Right lobe of liver (tissue), 6 donors: ENCODE data around the gene LCN1. TPM values are rescaled to one million over a fixed set of nuclear protein-coding genes. Genes with fewer than 3 reads are reported as not detected.

Experiments
- ATAC-seq, 4 donors: fragments of 200-7000 bp; cut with Tn5 transposase; one replicate each; pipeline ENCODE4 v1.9.1; 2020; ENCODE audit warnings: mild to moderate bottlenecking in 4 of 4, moderate library complexity in 4 of 4
- DNase-seq, 3 donors: peaks; one replicate each; pipeline ENCODE4 v3.0.0-alpha.2; 2020
- H3K27ac ChIP-seq, 3 donors: fragments of 200-600 bp; one replicate each; pipeline ENCODE4 v1.8.0; 2022
- H3K27me3 ChIP-seq, 2 donors: fragments of 200-600 bp; one replicate each; pipeline ENCODE4 v1.8.0; 2022
- H3K36me3 ChIP-seq, 4 donors: fragments of 200-600 bp; sonication (generic) in 1 of 4; one replicate each; pipeline versions ENCODE4 v1.5.1 to v1.8.0; 2017 to 2022; ENCODE audit warnings: control low read depth in 1 of 4
- H3K4me1 ChIP-seq, 4 donors: fragments of 200-600 bp; sonication (generic) in 1 of 4; one replicate each; pipeline versions ENCODE4 v1.5.1 to v1.8.0; 2017 to 2022; ENCODE audit warnings: control low read depth in 1 of 4
- H3K4me3 ChIP-seq, 3 donors: fragments of 200-600 bp; one replicate each; pipeline ENCODE4 v1.8.0; 2022
- H3K9me3 ChIP-seq, 4 donors: fragments of 200-600 bp; sonication (generic) in 1 of 4; one replicate each; pipeline versions ENCODE4 v1.5.1 to v1.8.0; 2017 to 2022; ENCODE audit warnings: control low read depth in 1 of 4
- POLR2A ChIP-seq: fragments of 450-650 bp; IDR thresholded peaks from one replicate; pipeline ENCODE4 v1.6.1; 2017; ENCODE audit warnings: antibody characterized with exemption, mild to moderate bottlenecking
- WGBS: methylation state at CpG from one replicate; pipeline ENCODE4 v1.1.6; 2018; ENCODE audit warnings: low coverage, low lambda C conversion rate; ENCODE audit not compliant: insufficient coverage; ENCODE audit errors: missing lambda C conversion rate; 5-methylcytosine and 5-hydroxymethylcytosine counted together
- intact Hi-C, 2 donors: fragments of 100-400 bp; cut with DNase I; formaldehyde crosslinking; loops; one replicate each; pipeline versions ENCODE4 v1.11.2 to v1.14.1; 2022
- total RNA-seq, 6 experiments: library from RNA; depleted of rRNA in 2 of 6; stranded (reverse); fragments of >200 nt in 2 of 6; fragmentation: NEBNext Ultra II Directional in 3 of 6; extraction: Animal tissue kit (Norgen Biotek cat#: 25700) in 3 of 6; gene quantifications; one replicate each; pipeline versions ENCODE4 v1.1.0 to v1.2.4, GENCODE V29; 2016 to 2023
- TF ChIP-seq, protein P1 (sequence below), 4 donors: fragments of 200-600 bp in 3 of 4; fragments of 450-650 bp in 1 of 4; IDR thresholded peaks; one replicate each; pipeline versions ENCODE4 v1.5.1 to v1.8.0; 2016 to 2022; ENCODE audit warnings: antibody characterized with exemption in 4 of 4, mild to moderate bottlenecking in 2 of 4
- donor health status: DM: no; HTN: yes; CAD: no.
- donor health status: DM: no; HTN: no; CAD: no.
- donor health status: DM: no; HTN: no; CAD: no.
- donor health status: DM: no; HTN: yes; CAD: no.
- donor health status: DM: no; HTN: yes; CAD: no.

The LCN1 gene
- total RNA-seq, 6 experiments from 2014 or later = not detected

DNA sequence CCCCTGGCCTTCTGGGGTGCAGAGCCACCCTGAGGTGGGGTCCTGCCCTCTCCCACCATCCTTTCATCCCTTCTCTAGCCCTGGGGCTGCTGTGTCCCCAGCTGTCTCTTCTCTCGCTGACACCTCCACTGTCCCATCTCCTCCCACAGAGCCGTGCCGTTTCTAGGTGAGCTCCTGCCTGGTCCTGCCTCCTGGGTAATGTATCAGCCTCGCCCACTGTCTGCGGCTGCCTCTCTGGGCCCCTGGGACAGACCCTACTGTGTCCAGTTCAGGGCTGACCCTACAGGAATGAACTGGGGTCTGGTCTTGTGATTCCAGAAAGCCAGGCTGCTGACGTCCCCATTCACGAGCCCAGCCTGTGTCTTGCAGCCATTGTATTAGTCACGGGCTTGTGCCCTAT lies 44.4 kb downstream of the LCN1 start:
- Histone ChIP-seq H3K9me3 (no peaks in the 10 kb centered on the region), H3K36me3 (no peaks in the 10 kb centered on the region), H3K4me1 (no peaks in the 10 kb centered on the region), H3K27ac (no peak overlapping the region), H3K27me3 (no peaks in the 10 kb centered on the region), H3K4me3 (no peak overlapping the region)
- ATAC-seq (no peak), DNase-seq (peak in 2 of 3 donors; percentile 23 to 34)
- intact Hi-C loops = no loop called here
- 62% methylated on average over 4 of the region's 8 CpGs for WGBS
- no peak for TF ChIP-seq POLR2A
- TF ChIP-seq, protein P1, sequence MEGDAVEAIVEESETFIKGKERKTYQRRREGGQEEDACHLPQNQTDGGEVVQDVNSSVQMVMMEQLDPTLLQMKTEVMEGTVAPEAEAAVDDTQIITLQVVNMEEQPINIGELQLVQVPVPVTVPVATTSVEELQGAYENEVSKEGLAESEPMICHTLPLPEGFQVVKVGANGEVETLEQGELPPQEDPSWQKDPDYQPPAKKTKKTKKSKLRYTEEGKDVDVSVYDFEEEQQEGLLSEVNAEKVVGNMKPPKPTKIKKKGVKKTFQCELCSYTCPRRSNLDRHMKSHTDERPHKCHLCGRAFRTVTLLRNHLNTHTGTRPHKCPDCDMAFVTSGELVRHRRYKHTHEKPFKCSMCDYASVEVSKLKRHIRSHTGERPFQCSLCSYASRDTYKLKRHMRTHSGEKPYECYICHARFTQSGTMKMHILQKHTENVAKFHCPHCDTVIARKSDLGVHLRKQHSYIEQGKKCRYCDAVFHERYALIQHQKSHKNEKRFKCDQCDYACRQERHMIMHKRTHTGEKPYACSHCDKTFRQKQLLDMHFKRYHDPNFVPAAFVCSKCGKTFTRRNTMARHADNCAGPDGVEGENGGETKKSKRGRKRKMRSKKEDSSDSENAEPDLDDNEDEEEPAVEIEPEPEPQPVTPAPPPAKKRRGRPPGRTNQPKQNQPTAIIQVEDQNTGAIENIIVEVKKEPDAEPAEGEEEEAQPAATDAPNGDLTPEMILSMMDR (IDR thresholded peaks at IDR 0.05) = no peak

DNA sequence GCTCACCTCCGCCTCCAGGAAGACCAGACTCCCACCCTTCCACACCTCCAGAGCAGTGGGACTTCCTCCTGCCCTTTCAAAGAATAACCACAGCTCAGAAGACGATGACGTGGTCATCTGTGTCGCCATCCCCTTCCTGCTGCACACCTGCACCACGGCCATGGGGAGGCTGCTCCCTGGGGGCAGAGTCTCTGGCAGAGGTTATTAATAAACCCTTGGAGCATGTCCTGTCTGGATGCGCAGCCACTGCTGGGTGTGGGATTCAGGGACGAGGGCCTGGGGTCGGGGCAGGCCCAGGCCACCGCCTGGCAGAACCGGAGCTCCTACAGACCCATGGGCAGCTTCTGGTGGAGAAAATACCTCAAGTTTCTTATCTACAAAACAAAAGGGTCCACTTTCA lies 45.3 kb downstream of the LCN1 start:
- Histone ChIP-seq H3K4me1 (no peaks in the 10 kb centered on the region), H3K4me3 (no peak overlapping the region), H3K27ac (no peak overlapping the region), H3K36me3 (no peaks in the 10 kb centered on the region), H3K9me3 (no peaks in the 10 kb centered on the region), H3K27me3 (no peaks in the 10 kb centered on the region)
- intact Hi-C loops = no loop called here
- ATAC-seq (no peak), DNase-seq (no peak)
- 49% methylated on average over 7 of the region's 10 CpGs for WGBS
- no peak for TF ChIP-seq POLR2A
- TF ChIP-seq, protein P1 (IDR thresholded peaks at IDR 0.05) = no peak

DNA sequence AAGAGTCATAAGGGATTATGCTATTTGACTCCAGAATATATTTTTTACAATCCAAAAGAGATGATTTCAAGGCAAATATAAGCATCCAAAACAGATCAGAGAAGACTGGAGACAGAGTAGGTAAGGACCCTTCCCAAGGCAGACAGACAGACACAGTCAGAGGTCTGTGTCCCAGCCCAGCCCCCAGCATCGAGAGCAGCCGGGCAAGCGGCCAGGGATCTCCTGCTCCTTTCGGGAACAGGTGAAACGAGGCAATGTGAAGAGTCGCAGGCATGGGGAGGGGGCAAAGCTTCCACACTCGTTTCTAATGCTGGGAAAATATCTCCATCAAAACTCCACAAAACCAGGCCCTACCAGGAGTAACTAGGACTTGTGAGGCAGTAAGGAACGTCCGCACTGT lies 46.1 kb downstream of the LCN1 start:
- TF ChIP-seq POLR2A = no peak
- TF ChIP-seq, protein P1 (IDR thresholded peaks at IDR 0.05) = no peak
- ATAC-seq (no peak), DNase-seq (peak in 1 of 3 donors; percentile 42)
- Histone ChIP-seq H3K36me3 (no peaks in the 10 kb centered on the region), H3K4me1 (no peaks in the 10 kb centered on the region), H3K4me3 (no peak overlapping the region), H3K27me3 (no peaks in the 10 kb centered on the region), H3K27ac (no peak overlapping the region), H3K9me3 (no peaks in the 10 kb centered on the region)
- intact Hi-C loops = no loop called here
- WGBS = 46% methylated on average over 7 of the region's 9 CpGs

DNA sequence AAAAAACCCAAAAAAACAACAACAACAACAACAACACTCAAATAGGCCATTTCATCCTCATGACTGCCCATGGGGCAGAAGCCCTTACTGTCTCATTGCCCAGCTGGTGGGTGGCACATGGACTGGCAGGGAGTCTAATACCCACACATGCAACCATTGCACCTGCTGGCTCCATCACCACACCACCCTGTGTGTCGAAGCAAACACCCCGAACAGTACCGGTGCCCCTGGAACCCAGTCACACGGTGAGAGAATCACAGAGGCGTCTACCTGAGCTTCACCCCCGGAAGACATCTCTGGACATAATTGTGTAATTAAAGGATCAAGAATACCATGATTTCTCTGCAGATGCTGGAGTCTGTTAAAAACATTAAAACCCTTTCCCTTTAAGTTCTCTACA lies 46.8 kb downstream of the LCN1 start:
- no peak for TF ChIP-seq POLR2A
- TF ChIP-seq, protein P1 (IDR thresholded peaks at IDR 0.05) = no peak
- 82% methylated on average over 6 of the region's 6 CpGs for WGBS
- Histone ChIP-seq H3K9me3 (no peaks in the 10 kb centered on the region), H3K27ac (no peak overlapping the region), H3K4me3 (no peak overlapping the region), H3K27me3 (no peaks in the 10 kb centered on the region), H3K4me1 (no peaks in the 10 kb centered on the region), H3K36me3 (no peaks in the 10 kb centered on the region)
- intact Hi-C loops = no loop called here
- DNase-seq (no peak), ATAC-seq (no peak)

DNA sequence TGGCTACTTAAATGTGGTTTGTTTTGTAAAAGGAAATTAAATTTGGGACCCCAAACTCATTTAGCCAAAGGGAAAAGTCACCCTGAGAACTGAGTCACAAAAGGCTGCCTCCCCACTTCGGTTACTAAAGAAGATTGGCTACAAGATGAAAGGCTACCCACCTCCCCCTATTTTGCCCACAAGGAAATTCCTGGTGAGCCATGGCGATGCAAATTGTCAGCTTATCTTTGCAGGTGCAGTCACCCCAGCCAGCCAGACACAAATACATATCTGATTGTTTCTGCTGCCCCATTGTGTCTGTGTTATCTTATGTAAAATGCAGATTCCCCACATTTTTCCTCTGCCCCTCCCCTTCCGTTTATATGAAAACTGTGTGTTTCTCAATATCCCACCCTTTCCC lies 49.2 kb downstream of the LCN1 start:
- H3K36me3 ChIP-seq = no peaks in the 10 kb centered on the region
- no peaks in the 10 kb centered on the region for H3K27me3 ChIP-seq
- no peak overlapping the region for H3K27ac ChIP-seq
- WGBS = 28% methylated on average over 3 of the region's 3 CpGs
- TF ChIP-seq POLR2A = no peak
- TF ChIP-seq, protein P1 (IDR thresholded peaks at IDR 0.05) = no peak
- ATAC-seq (no peak), DNase-seq (no peak)
- H3K4me1 ChIP-seq = no peaks in the 10 kb centered on the region
- intact Hi-C loops = no loop called here
- no peak overlapping the region for H3K4me3 ChIP-seq
- H3K9me3 ChIP-seq = no peaks in the 10 kb centered on the region
